ENCODE measurements around the gene PSME1.
"Not testable (repeated sequence)": the region's sequence is repeated elsewhere in the genome, so short reads cannot be mapped to it uniquely, and the experiment has no call there.

Gene PSME1

GRCh38 chr14:24105609-24106239 is 30.3 kb upstream of the PSME1 start:
- not testable (repeated sequence) for DNase-seq

- DNase-seq = no peak
Measured at GRCh38 chr14:24106672-24107271, 29.2 kb upstream of the PSME1 start.

DNA sequence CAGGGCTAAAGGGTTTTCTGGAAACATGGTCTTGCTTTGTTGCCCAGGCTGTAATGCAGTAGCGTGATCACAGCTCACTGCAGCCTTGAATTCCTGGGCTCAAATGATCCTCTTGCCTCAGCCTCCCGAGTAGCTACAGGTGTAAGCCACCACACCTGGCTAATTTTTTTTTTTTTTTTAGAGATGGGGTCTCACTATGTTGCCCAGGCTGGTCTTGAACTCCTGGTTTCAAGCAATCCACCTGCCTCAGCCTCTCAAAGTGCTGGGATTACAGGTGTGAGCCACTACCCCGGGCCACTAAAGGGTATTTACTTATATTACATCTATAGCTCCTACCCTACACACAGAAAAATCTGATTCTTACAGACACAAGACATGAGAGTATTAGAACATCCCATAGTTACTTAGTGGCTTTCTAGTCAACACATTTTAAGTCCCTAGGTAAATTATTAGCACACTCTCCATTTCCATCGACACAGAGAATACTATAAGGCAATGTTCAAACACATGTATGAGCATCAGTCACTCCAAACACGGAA is 27.6 kb upstream of the PSME1 start:
- no peak for DNase-seq

DNA sequence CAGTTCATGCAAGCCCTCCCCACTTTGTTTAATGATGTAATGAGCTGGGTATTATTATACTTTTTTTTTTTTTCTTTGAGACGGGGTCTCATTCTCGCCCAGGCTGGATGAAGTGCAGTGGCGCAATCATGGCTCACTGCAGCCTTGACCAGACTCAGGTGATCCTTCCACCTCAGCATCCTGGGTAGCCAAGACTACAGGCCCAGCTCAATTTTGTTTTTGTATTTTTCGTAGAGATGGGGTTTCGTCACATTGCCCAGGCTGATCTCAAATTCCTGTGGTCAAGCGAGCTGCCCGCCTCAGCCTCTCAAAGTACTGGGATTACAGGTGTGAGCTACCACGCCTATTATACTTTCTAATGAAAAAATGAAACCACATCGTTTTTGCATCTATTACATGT is 25.9 kb upstream of the PSME1 start:
- DNase-seq = no peak

DNA sequence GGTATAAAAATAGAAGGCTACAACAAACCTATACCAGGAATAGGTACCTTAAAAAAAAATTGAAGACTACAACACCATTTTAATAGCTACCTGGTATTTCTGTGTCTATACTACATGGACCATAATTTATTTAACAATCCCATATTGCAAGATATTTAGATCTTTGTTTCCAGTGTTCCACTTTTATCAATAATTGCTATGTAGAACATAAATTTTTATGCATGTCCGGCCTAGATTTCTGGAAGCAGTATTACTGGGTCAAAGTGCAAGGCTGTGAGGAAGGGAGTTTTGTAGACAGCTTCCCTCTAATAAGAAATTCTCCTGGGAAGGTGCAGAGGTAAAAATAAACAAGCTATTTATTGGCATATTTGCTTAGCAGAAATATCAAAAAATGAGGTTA is 25.5 kb upstream of the PSME1 start:
- DNase-seq = no peak

GRCh38 chr14:24113379-24113800 is 22.6 kb upstream of the PSME1 start:
- no peak for DNase-seq

DNA sequence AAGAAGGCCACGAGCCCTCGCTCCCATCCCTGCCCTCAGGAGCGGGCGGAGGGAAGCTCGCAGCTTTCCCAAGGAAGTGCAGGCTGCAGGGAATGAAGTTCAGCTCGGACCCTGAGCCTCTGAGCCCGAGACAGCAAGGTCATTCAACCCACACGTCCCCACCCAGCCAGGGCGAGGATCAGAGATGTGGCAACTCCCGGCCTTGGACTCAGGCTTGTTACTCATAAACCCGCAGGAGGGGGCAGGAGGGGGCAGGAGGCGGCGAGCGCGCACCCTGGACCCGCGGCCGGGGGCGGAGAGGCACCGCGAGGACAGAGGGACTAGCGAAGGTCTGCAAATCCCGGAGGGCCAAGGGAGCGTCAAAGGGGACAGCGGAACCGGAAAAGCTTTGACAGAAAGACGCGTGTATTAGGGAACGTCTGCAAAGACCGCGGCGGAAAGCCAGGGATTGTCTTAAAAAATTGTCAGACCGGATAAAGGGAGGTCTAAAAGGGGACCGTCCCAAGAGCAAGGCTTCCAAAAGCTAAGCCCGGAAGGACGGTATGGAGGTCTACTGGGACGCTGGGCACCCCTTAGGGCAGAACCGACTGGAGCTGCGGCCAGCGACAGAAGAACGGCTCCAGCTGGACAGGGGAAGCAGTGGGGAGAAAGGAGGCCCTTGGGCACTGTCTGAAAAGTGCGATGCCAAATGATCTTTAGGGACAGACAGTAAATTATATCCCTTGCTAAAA is 22.0 kb upstream of the PSME1 start:
- peak; percentile 88 for DNase-seq

GRCh38 chr14:24114532-24115421 is 21.2 kb upstream of the PSME1 start, which contains the start of the genes DCAF11 and NRL:
Gene DCAF11 (plus strand): TSS chr14:24114777. CDS start chr14:24115595, 818 bp downstream.
Gene NRL (minus strand): TSS chr14:24114949. CDS start chr14:24082848, 32,101 bp downstream.
- peak; percentile 99 for DNase-seq

DNA sequence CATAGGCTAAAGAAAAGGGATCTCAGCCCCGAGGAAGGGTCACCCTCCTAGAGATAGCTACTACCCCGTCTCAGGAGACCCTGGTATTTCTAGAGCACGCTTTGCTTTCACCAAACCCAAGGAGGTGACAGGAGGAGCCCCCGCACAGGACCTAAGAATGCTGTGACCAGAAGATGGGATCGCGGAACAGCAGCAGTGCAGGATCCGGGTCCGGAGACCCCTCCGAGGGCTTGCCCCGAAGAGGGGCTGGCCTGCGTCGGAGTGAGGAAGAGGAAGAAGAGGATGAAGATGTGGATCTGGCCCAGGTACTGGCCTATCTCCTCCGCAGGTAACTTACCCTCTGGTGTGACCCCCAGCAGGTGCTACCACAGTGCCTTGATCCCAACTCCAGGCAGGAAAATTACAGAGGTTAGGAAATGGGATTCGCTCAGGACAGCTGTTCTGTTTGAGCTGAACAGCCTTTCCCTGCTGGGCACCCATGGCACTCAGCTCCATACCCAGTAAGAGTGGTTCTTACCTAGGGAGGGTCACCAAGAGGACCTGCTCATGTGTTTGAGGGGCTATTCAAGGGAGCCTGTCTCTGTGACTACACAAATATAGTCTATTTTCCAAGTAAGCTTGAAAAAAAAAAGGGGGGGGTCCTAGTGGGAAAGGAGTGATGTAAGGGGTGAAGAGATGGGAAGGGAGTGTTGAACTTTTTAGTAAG is 20.4 kb upstream of the PSME1 start:
- no peak for DNase-seq

- DNase-seq = no peak
Measured at GRCh38 chr14:24116128-24116814, 19.7 kb upstream of the PSME1 start.

- no peak for DNase-seq
Measured at GRCh38 chr14:24117179-24117578, 18.8 kb upstream of the PSME1 start.

DNA sequence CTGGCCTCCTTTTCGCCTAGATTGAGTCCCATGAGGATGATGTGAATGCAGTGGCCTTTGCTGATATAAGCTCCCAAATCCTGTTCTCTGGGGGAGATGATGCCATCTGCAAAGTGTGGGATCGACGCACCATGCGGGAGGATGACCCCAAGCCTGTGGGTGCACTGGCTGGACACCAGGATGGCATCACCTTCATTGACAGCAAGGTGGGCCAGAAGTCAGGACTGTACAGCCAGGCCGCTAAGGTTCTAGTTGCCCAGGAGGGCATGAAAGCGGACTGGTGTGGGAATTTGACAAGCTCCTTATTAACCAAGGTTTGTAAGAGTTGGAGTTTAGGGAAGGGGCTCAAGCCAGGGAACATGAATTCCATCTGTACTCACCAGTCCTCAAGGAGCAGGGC is 16.3 kb upstream of the PSME1 start:
- no peak for DNase-seq

DNA sequence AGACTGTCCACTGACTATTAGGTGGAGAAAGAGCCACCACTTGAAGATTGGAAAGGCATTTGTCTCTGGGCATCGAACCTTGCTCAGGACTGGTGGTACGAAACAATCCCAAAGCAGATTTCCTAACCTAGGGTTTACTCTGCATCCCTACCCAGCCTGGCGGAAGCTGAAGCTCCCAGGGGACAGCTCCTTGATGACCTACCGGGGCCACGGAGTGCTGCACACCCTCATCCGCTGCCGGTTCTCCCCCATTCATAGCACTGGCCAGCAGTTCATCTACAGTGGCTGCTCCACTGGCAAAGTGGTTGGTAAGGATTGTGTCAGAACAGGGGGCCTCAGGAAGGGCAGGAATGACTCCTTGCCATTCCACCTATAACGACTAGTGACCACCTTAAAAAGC is 14.8 kb upstream of the PSME1 start:
- no peak for DNase-seq

- DNase-seq = no peak
Measured at GRCh38 chr14:24122416-24122815, 13.6 kb upstream of the PSME1 start.

DNA sequence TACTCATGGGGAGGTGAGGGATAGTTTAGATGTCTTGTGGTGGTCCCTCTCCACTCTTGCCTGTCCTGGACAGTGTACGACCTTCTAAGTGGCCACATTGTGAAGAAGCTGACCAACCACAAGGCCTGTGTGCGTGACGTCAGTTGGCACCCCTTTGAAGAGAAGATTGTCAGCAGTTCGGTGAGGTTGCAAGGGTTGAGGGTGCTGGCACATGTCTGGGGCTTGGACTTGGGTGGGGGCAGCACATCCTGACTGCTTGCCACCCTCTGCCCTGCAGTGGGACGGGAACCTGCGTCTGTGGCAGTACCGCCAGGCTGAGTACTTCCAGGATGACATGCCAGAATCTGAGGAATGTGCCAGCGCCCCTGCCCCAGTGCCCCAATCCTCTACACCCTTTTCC is 13.1 kb upstream of the PSME1 start:
- DNase-seq = no peak

GRCh38 chr14:24123424-24124417 is 12.3 kb upstream of the PSME1 start:
- no peak for DNase-seq

DNA sequence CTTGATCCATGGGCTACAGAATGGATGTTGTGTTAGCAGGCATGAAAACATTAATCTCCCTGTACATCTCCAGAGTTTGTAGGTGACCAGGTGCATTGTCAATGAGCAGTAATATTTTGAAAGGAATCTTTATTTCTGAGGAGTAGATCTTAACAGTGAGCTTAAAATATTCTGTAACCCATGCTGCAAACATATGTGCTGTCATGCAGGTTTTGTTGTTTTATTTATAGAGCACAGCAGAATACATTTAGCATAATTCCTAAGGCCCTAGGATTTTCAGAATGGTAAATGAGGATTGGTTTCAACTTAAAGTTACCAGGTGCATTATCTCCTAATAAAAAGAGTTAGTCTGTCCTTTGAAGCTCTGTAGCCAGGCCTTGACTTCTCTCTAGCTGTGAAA is 9.1 kb upstream of the PSME1 start:
- DNase-seq = no peak

- DNase-seq = no peak
Measured at GRCh38 chr14:24127673-24128072, 8.3 kb upstream of the PSME1 start.

- DNase-seq = no peak
Measured at GRCh38 chr14:24129410-24129998, 6.5 kb upstream of the PSME1 start.

DNA sequence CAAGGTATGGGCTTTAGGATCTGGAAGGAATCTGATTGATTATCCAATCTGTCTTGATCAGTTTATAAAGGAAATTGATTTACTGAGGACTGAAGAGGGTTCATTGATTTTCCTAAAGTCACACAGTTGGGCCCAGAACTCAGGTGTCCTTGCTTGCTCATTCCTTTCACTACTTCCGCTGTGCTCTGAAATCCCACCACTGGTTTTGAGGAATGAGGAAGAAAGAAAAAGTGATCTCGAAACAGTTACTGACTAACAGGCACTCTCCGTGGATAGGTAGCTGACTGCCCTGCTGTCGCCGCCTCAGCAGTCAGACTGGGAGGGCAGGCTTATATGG is 5.6 kb upstream of the PSME1 start, which contains the start of gene FITM1:
TSS of gene FITM1 (plus strand) at position 280 of the 337 bp plus-strand sequence. CDS start 905 bp downstream, outside the sequence.
- DNase-seq = no peak
